ENCODE data around the gene WDTC1.

DNA sequence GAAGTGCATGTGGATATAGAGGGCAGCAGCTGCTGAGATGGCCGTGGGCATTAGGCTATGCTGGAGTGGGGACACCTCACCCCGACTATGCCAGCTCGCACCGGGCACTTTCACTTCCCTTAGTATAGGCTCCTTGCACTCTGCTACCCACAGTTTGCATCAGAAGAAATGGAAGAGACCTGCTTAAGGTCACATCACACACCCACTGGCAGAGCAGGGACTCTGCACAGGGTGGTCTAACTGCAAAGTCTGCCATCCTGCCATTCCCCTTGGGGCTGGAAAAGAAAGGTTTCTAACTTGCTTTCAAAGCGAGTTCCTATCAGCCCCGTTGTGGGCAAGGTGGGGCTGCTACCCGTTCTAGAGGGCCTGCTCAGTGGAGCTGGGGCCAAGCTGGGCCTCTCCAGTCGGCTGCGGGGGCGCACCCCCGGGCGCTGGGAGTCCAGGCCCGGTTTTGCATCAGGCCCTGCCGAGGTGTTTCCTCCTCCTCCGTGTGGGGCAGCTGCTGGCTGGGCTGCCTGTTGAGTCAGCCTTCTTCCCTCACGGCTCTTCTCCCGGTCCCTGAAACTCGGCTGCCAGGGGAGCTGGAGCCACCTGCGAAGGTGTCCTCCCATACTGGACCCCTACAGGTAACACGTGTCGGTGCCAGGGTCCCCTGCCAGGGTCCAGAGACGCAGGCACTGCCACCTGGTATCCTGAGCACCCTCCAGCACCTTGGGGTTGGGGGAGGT is 107.3 kb downstream of the WDTC1 start, which contains the start of gene SYTL1:
- TF ChIP-seq, protein P1, sequence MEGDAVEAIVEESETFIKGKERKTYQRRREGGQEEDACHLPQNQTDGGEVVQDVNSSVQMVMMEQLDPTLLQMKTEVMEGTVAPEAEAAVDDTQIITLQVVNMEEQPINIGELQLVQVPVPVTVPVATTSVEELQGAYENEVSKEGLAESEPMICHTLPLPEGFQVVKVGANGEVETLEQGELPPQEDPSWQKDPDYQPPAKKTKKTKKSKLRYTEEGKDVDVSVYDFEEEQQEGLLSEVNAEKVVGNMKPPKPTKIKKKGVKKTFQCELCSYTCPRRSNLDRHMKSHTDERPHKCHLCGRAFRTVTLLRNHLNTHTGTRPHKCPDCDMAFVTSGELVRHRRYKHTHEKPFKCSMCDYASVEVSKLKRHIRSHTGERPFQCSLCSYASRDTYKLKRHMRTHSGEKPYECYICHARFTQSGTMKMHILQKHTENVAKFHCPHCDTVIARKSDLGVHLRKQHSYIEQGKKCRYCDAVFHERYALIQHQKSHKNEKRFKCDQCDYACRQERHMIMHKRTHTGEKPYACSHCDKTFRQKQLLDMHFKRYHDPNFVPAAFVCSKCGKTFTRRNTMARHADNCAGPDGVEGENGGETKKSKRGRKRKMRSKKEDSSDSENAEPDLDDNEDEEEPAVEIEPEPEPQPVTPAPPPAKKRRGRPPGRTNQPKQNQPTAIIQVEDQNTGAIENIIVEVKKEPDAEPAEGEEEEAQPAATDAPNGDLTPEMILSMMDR (conservative IDR thresholded peaks at IDR 0.05; ENCODE audit: low read depth in 2 of 2), result no peak
- TF ChIP-seq, protein P2, sequence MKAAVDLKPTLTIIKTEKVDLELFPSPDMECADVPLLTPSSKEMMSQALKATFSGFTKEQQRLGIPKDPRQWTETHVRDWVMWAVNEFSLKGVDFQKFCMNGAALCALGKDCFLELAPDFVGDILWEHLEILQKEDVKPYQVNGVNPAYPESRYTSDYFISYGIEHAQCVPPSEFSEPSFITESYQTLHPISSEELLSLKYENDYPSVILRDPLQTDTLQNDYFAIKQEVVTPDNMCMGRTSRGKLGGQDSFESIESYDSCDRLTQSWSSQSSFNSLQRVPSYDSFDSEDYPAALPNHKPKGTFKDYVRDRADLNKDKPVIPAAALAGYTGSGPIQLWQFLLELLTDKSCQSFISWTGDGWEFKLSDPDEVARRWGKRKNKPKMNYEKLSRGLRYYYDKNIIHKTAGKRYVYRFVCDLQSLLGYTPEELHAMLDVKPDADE (IDR thresholded peaks at IDR 0.05), result no peak
- TF ChIP-seq EZH2 (IDR thresholded peaks at IDR 0.05; ENCODE audit: low read depth, unreplicated experiment) (no peak), JUNB (IDR thresholded peaks at IDR 0.05; ENCODE audit: unreplicated experiment) (no peak), POLR2AphosphoS5 (IDR thresholded peaks at IDR 0.05; ENCODE audit: low read depth) (peak; percentile 43), EZH2phosphoT487 (IDR thresholded peaks at IDR 0.05; ENCODE audit: unreplicated experiment) (no peak), CREB1 (CRISPR knock-in tag; IDR thresholded peaks at IDR 0.05; ENCODE audit: low read depth) (no peak), NANOG (IDR thresholded peaks at IDR 0.05; ENCODE audit: borderline replicate concordance) (no peak)
- TF ChIP-seq, protein P3, sequence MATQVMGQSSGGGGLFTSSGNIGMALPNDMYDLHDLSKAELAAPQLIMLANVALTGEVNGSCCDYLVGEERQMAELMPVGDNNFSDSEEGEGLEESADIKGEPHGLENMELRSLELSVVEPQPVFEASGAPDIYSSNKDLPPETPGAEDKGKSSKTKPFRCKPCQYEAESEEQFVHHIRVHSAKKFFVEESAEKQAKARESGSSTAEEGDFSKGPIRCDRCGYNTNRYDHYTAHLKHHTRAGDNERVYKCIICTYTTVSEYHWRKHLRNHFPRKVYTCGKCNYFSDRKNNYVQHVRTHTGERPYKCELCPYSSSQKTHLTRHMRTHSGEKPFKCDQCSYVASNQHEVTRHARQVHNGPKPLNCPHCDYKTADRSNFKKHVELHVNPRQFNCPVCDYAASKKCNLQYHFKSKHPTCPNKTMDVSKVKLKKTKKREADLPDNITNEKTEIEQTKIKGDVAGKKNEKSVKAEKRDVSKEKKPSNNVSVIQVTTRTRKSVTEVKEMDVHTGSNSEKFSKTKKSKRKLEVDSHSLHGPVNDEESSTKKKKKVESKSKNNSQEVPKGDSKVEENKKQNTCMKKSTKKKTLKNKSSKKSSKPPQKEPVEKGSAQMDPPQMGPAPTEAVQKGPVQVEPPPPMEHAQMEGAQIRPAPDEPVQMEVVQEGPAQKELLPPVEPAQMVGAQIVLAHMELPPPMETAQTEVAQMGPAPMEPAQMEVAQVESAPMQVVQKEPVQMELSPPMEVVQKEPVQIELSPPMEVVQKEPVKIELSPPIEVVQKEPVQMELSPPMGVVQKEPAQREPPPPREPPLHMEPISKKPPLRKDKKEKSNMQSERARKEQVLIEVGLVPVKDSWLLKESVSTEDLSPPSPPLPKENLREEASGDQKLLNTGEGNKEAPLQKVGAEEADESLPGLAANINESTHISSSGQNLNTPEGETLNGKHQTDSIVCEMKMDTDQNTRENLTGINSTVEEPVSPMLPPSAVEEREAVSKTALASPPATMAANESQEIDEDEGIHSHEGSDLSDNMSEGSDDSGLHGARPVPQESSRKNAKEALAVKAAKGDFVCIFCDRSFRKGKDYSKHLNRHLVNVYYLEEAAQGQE (IDR thresholded peaks at IDR 0.05; ENCODE audit: unreplicated experiment), result no peak

All from GM23338 (cell line).